H4 (cell line): ENCODE measurements around the gene KAT6B. TPM values are rescaled to one million over a fixed set of nuclear protein-coding genes. Genes with fewer than 3 reads are reported as not detected.

Experiments
- DNase-seq: peaks from one replicate; pipeline ENCODE4 v3.0.0-alpha.2; 2015; ENCODE audit warnings: low spot score
- total RNA-seq: library from RNA; depleted of rRNA; stranded (reverse); fragments of >200 nt; shearing (Covaris generic); gene quantifications from 2 replicates; pipeline ENCODE4 v1.2.3, GENCODE V29; 2014

KAT6B gene
- total RNA-seq, 1 experiment from 2014 or later, result 4.9 TPM

- no peak for DNase-seq
These were observed 126.8 kb downstream of the KAT6B start for GRCh38 chr10:74953214-74953613.

- DNase-seq, result no peak
These were observed 129.4 kb downstream of the KAT6B start for GRCh38 chr10:74955796-74956195.

- DNase-seq, result no peak
These were observed 130.2 kb downstream of the KAT6B start for GRCh38 chr10:74956555-74957111.

- no peak for DNase-seq
These were observed 131.0 kb downstream of the KAT6B start for GRCh38 chr10:74957285-74957961.

- no peak for DNase-seq
These were observed 131.9 kb downstream of the KAT6B start for GRCh38 chr10:74958316-74958715.

- no peak for DNase-seq
These were observed 134.3 kb downstream of the KAT6B start for GRCh38 chr10:74960670-74961069.

- no peak for DNase-seq
These were observed 136.1 kb downstream of the KAT6B start for GRCh38 chr10:74962517-74962916.

- DNase-seq, result no peak
These were observed 137.1 kb downstream of the KAT6B start for GRCh38 chr10:74963549-74963948.

- no peak for DNase-seq
These were observed 141.7 kb downstream of the KAT6B start for GRCh38 chr10:74967911-74968666.

- DNase-seq, result no peak
These were observed 142.3 kb downstream of the KAT6B start for GRCh38 chr10:74968667-74969061.

GRCh38 chr10:74969093-74969492 is 142.7 kb downstream of the KAT6B start:
- DNase-seq, result no peak

GRCh38 chr10:74969530-74969929 is 143.1 kb downstream of the KAT6B start:
- DNase-seq, result no peak

- no peak for DNase-seq
These were observed 147.5 kb downstream of the KAT6B start for GRCh38 chr10:74973741-74974392.

GRCh38 chr10:74975758-74976157 is 149.4 kb downstream of the KAT6B start:
- no peak for DNase-seq

- DNase-seq, result no peak
These were observed 150.2 kb downstream of the KAT6B start for GRCh38 chr10:74976565-74976964.

GRCh38 chr10:74977072-74977471 is 150.7 kb downstream of the KAT6B start:
- no peak for DNase-seq

GRCh38 chr10:74977913-74978847 is 151.8 kb downstream of the KAT6B start:
- DNase-seq, result no peak

GRCh38 chr10:74981831-74982633 is 155.6 kb downstream of the KAT6B start:
- no peak for DNase-seq

GRCh38 chr10:74982634-74982982 is 156.2 kb downstream of the KAT6B start:
- no peak for DNase-seq

- no peak for DNase-seq
These were observed 157.0 kb downstream of the KAT6B start for GRCh38 chr10:74983383-74983782.
